GM23338 (cell line): ENCODE data around the gene SQSTM1. TPM values are rescaled to one million over a fixed set of nuclear protein-coding genes. Genes with fewer than 3 reads are reported as not detected.

Source experiments
- ATAC-seq: fragments of 200-7000 bp; cut with Tn5 transposase; 3 replicates; pipeline ENCODE4 v1.9.1; 2020
- DNase-seq: peaks from one replicate; pipeline ENCODE4 v3.0.0-alpha.2; 2015; ENCODE audit warnings: low spot score
- H2AFZ ChIP-seq: fragments of 200-600 bp; sonication (generic); 2 replicates; pipeline ENCODE4 v1.8.0; 2016; ENCODE audit warnings: antibody characterized with exemption, mild to moderate bottlenecking, moderate library complexity
- H3F3A ChIP-seq: fragments of 200-600 bp; sonication (generic); replicated peaks from 2 replicates; pipeline ENCODE4 v1.8.0; 2017; ENCODE audit warnings: antibody characterized with exemption, mixed run types, low read depth
- H3K27ac ChIP-seq: fragments of 200-600 bp; sonication (generic); 2 replicates; pipeline ENCODE4 v1.6.1; 2016; ENCODE audit warnings: low read depth
- H3K27me3 ChIP-seq: fragments of 200-600 bp; sonication (generic); 2 replicates; pipeline ENCODE4 v1.8.0; 2016; ENCODE audit warnings: mild to moderate bottlenecking, mixed run types, moderate library complexity; ENCODE audit not compliant: insufficient read depth
- H3K36me3 ChIP-seq: fragments of 200-600 bp; sonication (generic); 2 replicates; pipeline ENCODE4 v1.8.0; 2016; ENCODE audit warnings: mild to moderate bottlenecking; ENCODE audit not compliant: insufficient read depth
- H3K4me1 ChIP-seq: fragments of 200-600 bp; sonication (generic); 2 replicates; pipeline ENCODE4 v1.8.0; 2016; ENCODE audit warnings: mild to moderate bottlenecking, moderate library complexity; ENCODE audit not compliant: insufficient read depth
- H3K4me2 ChIP-seq: fragments of 200-600 bp; sonication (generic); 2 replicates; pipeline ENCODE4 v1.7.1; 2017; ENCODE audit warnings: mixed run types
- H3K4me3 ChIP-seq: fragments of 200-600 bp; sonication (generic); 2 replicates; pipeline ENCODE4 v1.6.1; 2016; ENCODE audit warnings: mixed run types
- H3K79me2 ChIP-seq: fragments of 200-600 bp; sonication (generic); replicated peaks from 2 replicates; pipeline ENCODE4 v1.8.0; 2017; ENCODE audit warnings: mild to moderate bottlenecking; ENCODE audit not compliant: insufficient read depth
- H3K9me2 ChIP-seq: fragments of 200-600 bp; sonication (generic); 2 replicates; pipeline ENCODE4 v1.8.0; 2017; ENCODE audit not compliant: insufficient read depth
- H4K20me1 ChIP-seq: fragments of 200-600 bp; sonication (generic); replicated peaks from 2 replicates; pipeline ENCODE4 v1.8.0; 2017; ENCODE audit warnings: mild to moderate bottlenecking; ENCODE audit not compliant: insufficient read depth
- H3K27ac Mint-ChIP-seq: 2 replicates; pipeline ENCODE4 v1.8.0; 2020; ENCODE audit warnings: inconsistent platforms, mild to moderate bottlenecking, moderate library complexity, mixed read lengths
- H3K27me3 Mint-ChIP-seq: 3 replicates; pipeline ENCODE4 v1.8.0; 2022; ENCODE audit warnings: low read depth, mild to moderate bottlenecking, moderate library complexity, mixed read lengths, inconsistent platforms; ENCODE audit not compliant: insufficient read depth, poor library complexity
- H3K36me3 Mint-ChIP-seq: 3 replicates; pipeline ENCODE4 v1.8.0; 2021; ENCODE audit warnings: low read depth, mild to moderate bottlenecking, inconsistent platforms, moderate library complexity, mixed read lengths
- H3K4me1 Mint-ChIP-seq: 3 replicates; pipeline ENCODE4 v1.8.0; 2020; ENCODE audit warnings: mild to moderate bottlenecking, inconsistent platforms, mixed read lengths
- H3K4me3 Mint-ChIP-seq: 3 replicates; pipeline ENCODE4 v1.8.0; 2021; ENCODE audit warnings: moderate library complexity, mild to moderate bottlenecking, inconsistent platforms, mixed read lengths
- H3K9me3 Mint-ChIP-seq: 3 replicates; pipeline ENCODE4 v1.8.0; 2020; ENCODE audit warnings: moderate library complexity, mild to moderate bottlenecking, inconsistent platforms, mixed read lengths
- CREB1 ChIP-seq: fragments of 250-450 bp; sonication (Bioruptor Pico); IDR thresholded peaks from 2 replicates; pipeline ENCODE4 v1.5.0; 2020; ENCODE audit warnings: low read depth, mild to moderate bottlenecking, moderate library complexity
- CTCF ChIP-seq, 2 experiments: fragments of 200-600 bp in 1 of 2; sonication (generic) in 1 of 2; conservative IDR thresholded peaks; 2 replicates each; pipeline versions ENCODE4 v1.5.1 to v1.6.1; 2016 to 2017; ENCODE audit warnings: antibody characterized with exemption in 2 of 2, low read depth in 2 of 2, mild to moderate bottlenecking in 2 of 2, moderate library complexity in 1 of 2
- JUNB ChIP-seq: IDR thresholded peaks from one replicate; pipeline ENCODE4 v1.6.1; 2016; ENCODE audit warnings: antibody characterized with exemption; ENCODE audit not compliant: unreplicated experiment
- NANOG ChIP-seq: IDR thresholded peaks from 2 replicates; pipeline ENCODE4 v1.6.1; 2016; ENCODE audit warnings: antibody characterized with exemption, borderline replicate concordance
- POLR2AphosphoS5 ChIP-seq: IDR thresholded peaks from 2 replicates; pipeline ENCODE4 v1.6.1; 2016; ENCODE audit warnings: antibody characterized with exemption, low read depth
- REST ChIP-seq: IDR thresholded peaks from one replicate; pipeline ENCODE4 v1.6.1; 2018; ENCODE audit warnings: antibody characterized with exemption; ENCODE audit not compliant: unreplicated experiment
- STAT1 ChIP-seq: IDR thresholded peaks from one replicate; pipeline ENCODE4 v1.6.1; 2016; ENCODE audit warnings: antibody characterized with exemption; ENCODE audit not compliant: unreplicated experiment
- ZNF331 ChIP-seq: fragments of 250-450 bp; sonication (Bioruptor Pico); IDR thresholded peaks from 2 replicates; pipeline ENCODE4 v1.5.0; 2020; ENCODE audit warnings: low read depth, mild to moderate bottlenecking, moderate library complexity
- polyA plus RNA-seq: library from polyadenylated mRNA; unstranded; fragments of >200 nt; fragmentation: Nextera tagmentation; extraction: Ambion mirVana; gene quantifications from 2 replicates; pipeline ENCODE4 v1.2.1, GENCODE V29; 2016
- total RNA-seq: library from RNA; depleted of rRNA; stranded (reverse); fragments of >200 nt; shearing (Covaris generic); gene quantifications from 2 replicates; pipeline ENCODE4 v1.2.3, GENCODE V29; 2014
- TF ChIP-seq, protein P1 (sequence below): IDR thresholded peaks from 2 replicates; pipeline ENCODE4 v1.6.1; 2016; ENCODE audit warnings: antibody characterized with exemption

Gene SQSTM1
- total and polyA plus RNA-seq, 2 experiments from 2014 or later: 58.0 to 92.6 TPM

GRCh38 chr5:179872828-179873575 is 52.3 kb downstream of the SQSTM1 start (continued):
- no peak for TF ChIP-seq REST
- TF ChIP-seq, protein P1, sequence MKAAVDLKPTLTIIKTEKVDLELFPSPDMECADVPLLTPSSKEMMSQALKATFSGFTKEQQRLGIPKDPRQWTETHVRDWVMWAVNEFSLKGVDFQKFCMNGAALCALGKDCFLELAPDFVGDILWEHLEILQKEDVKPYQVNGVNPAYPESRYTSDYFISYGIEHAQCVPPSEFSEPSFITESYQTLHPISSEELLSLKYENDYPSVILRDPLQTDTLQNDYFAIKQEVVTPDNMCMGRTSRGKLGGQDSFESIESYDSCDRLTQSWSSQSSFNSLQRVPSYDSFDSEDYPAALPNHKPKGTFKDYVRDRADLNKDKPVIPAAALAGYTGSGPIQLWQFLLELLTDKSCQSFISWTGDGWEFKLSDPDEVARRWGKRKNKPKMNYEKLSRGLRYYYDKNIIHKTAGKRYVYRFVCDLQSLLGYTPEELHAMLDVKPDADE: no peak

- H2AFZ ChIP-seq: no peak overlapping the region
- Mint-ChIP-seq H3K4me1 (0 out of 3 replicates have a peak, but pooled peaks cover 2% of the 10 kb centered on the region), H3K9me3 (no peaks in the 10 kb centered on the region), H3K27me3 (peaks cover 1% of the 10 kb centered on the region), H3K27ac (no peak overlapping the region), H3K36me3 (peaks cover 25% of the 10 kb centered on the region), H3K4me3 (no peak overlapping the region)
- H3K27ac ChIP-seq: no peak overlapping the region
- H3F3A ChIP-seq: peaks cover 8% of the 10 kb centered on the region; the same call in 1 of the 2 replicates
- no peak for ATAC-seq
- H4K20me1 ChIP-seq: no peaks in the 10 kb centered on the region; the same call in 1 of the 2 replicates
- H3K27me3 ChIP-seq: no peaks in the 10 kb centered on the region
- DNase-seq: no peak
- no peak overlapping the region for H3K4me2 ChIP-seq
- no peaks in the 10 kb centered on the region for H3K9me2 ChIP-seq
- no peaks in the 10 kb centered on the region for H3K79me2 ChIP-seq
- no peaks in the 10 kb centered on the region for H3K36me3 ChIP-seq
- H3K4me1 ChIP-seq: no peaks in the 10 kb centered on the region
- no peak overlapping the region for H3K4me3 ChIP-seq
- TF ChIP-seq CTCF (conservative IDR thresholded peaks at IDR 0.05; ENCODE audit: low read depth in 2 of 2) (no peak), ZNF331 (no peak), JUNB (no peak), CREB1 (no peak), POLR2AphosphoS5 (no peak), NANOG (no peak), STAT1 (no peak), REST (no peak)
- TF ChIP-seq, protein P1: no peak
Observed at GRCh38 chr5:179873588-179874110, 52.9 kb downstream of the SQSTM1 start.
